A549 (cell line): Measurements from ENCODE around the gene RHBDF2. TPM values are rescaled to one million over a fixed set of nuclear protein-coding genes. Genes with fewer than 3 reads are reported as not detected.
A peak's percentile ranks its signal among the peaks of the same experiment; 100 is the strongest.

Experiments used
- ATAC-seq, 2 experiments: fragments of 200-7000 bp in 1 of 2; fragments of >200 bp in 1 of 2; cut with Nextera tagmentation in 1 of 2; cut with Tn5 transposase in 1 of 2; 3 replicates each; pipeline versions ENCODE4 v1.8.0 to v1.9.1; 2018 to 2020; ENCODE audit warnings: mild to moderate bottlenecking in 1 of 2, moderate library complexity in 1 of 2
- CTCF ChIA-PET: fragments of 300-600 bp; sonication (Branson Sonifier 250); formaldehyde crosslinking; extraction: SDS; loops from one replicate; lab custom pipeline; 2021; ENCODE audit warnings: antibody characterized with exemption, inconsistent platforms; lab: Yijun Ruan, JAX
- POLR2A ChIA-PET: fragments of 350-600 bp; formaldehyde crosslinking; extraction: SDS; loops from one replicate; lab custom pipeline; 2021; ENCODE audit warnings: antibody characterized with exemption, inconsistent platforms; lab: Yijun Ruan, JAX
- DNase-seq, 2 experiments: peaks; one replicate each; pipeline versions ENCODE4 v3.0.0 to v3.0.0-alpha.2; 2011 to 2016; ENCODE audit warnings: low read depth in 1 of 2, low spot score in 1 of 2
- FAIRE-seq: peaks from 2 replicates; lab custom pipeline; 2011; peaks lifted over from hg19 to GRCh38; lab: Jason Lieb, UNC
- H3K27ac ChIP-seq, 2 experiments: fragments of >200 bp; sonication (Bioruptor Twin); formaldehyde crosslinking; 3 replicates each; pipeline ENCODE4 v1.5.1; 2016 to 2017
- H3K4me1 ChIP-seq: fragments of >200 bp; sonication (Bioruptor Twin); formaldehyde crosslinking; 3 replicates; pipeline ENCODE4 v1.6.1; 2016
- H3K4me2 ChIP-seq: fragments of >200 bp; sonication (Bioruptor Twin); formaldehyde crosslinking; 3 replicates; pipeline ENCODE4 v1.6.1; 2016
- H3K4me3 ChIP-seq: fragments of >200 bp; sonication (Bioruptor Twin); formaldehyde crosslinking; 3 replicates; pipeline ENCODE4 v1.5.1; 2016
- H3K9me3 ChIP-seq: fragments of >200 bp; sonication (Bioruptor Twin); formaldehyde crosslinking; 3 replicates; pipeline ENCODE4 v1.6.1; 2016
- CBX2 ChIP-seq: fragments of 200-600 bp; sonication (generic); IDR thresholded peaks from 2 replicates; pipeline ENCODE4 v1.6.1; 2016; ENCODE audit warnings: low read depth, mild to moderate bottlenecking, borderline replicate concordance
- CHD2 ChIP-seq: fragments of 150-350 bp; IDR thresholded peaks from 2 replicates; pipeline ENCODE4 v1.6.1; 2014; ENCODE audit warnings: low read length; ENCODE audit not compliant: partially characterized antibody
- CTCF ChIP-seq: fragments of >200 bp; sonication (Bioruptor Twin); formaldehyde crosslinking; IDR thresholded peaks from 3 replicates; pipeline ENCODE4 v1.5.1; 2016
- E2F6 ChIP-seq: IDR thresholded peaks from 2 replicates; pipeline ENCODE4 v1.6.1; 2012; ENCODE audit warnings: low read depth, borderline replicate concordance
- FOXS1 ChIP-seq: fragments of 250-450 bp; sonication (Bioruptor Pico); IDR thresholded peaks from 2 replicates; pipeline ENCODE4 v1.5.0; 2020; ENCODE audit warnings: mild to moderate bottlenecking, moderate library complexity
- HOXA7 ChIP-seq: fragments of 250-450 bp; sonication (Bioruptor Pico); IDR thresholded peaks from 2 replicates; pipeline ENCODE4 v1.5.0; 2020; ENCODE audit warnings: mild to moderate bottlenecking, moderate library complexity
- HOXB5 ChIP-seq: fragments of 250-450 bp; sonication (Bioruptor Pico); IDR thresholded peaks from 2 replicates; pipeline ENCODE4 v1.5.0; 2020; ENCODE audit warnings: mild to moderate bottlenecking, moderate library complexity
- MAFK ChIP-seq: fragments of 450-650 bp; IDR thresholded peaks from 2 replicates; pipeline ENCODE4 v1.6.1; 2014; ENCODE audit not compliant: partially characterized antibody
- RCOR1 ChIP-seq: fragments of 150-350 bp; IDR thresholded peaks from 2 replicates; pipeline ENCODE4 v1.6.1; 2014; ENCODE audit warnings: antibody characterized with exemption, low read length, low read depth
- SREBF2 ChIP-seq: fragments of 450-650 bp; IDR thresholded peaks from 2 replicates; pipeline ENCODE4 v1.6.1; 2014; ENCODE audit warnings: mild to moderate bottlenecking, moderate library complexity
- TP53 ChIP-seq: fragments of 250-450 bp; sonication (Bioruptor Pico); IDR thresholded peaks from 2 replicates; pipeline ENCODE4 v1.5.0; 2021; ENCODE audit warnings: mild to moderate bottlenecking, moderate library complexity
- WGBS: methylation state at CpG from one replicate; pipeline ENCODE4 v1.1.6; 2017; ENCODE audit errors: missing lambda C conversion rate; 5-methylcytosine and 5-hydroxymethylcytosine counted together
- polyA plus RNA-seq, 4 experiments: library from polyadenylated mRNA; depleted of rRNA in 3 of 4; stranded (reverse); fragments of >200 nt; fragmentation: RNase III in 1 of 4; extraction: RNeasy Plus Mini Kit Qiagen cat#74134 plus additional on column Dnase treatment in 1 of 4; gene quantifications; 2 replicates in 3 of 4; 3 replicates in 1 of 4; pipeline ENCODE4 v1.2.3, GENCODE V29; 2011 to 2017

Gene RHBDF2
- polyA plus RNA-seq, 2 of the 4 experiments (the other 2 are of a cell fraction): 14.0 to 42.9 TPM

- POLR2A ChIA-PET: no interaction called here
- peaks cover 35% of the 10 kb centered on the region for H3K4me1 ChIP-seq
- ATAC-seq (no peak), FAIRE-seq (no peak), DNase-seq (no peak)
- H3K4me2 ChIP-seq: no peak overlapping the region
- CTCF ChIA-PET: interaction anchor here (0.6 to 64.5 kb wide), 9 partner anchors 8 to 118 kb away, joined by 3 to 1994 read pairs (median 4); partner anchors contain the start of genes AANAT and UBE2O
- H3K4me3 ChIP-seq: no peak overlapping the region
- no peak for TF ChIP-seq SREBF2
- no peak for TF ChIP-seq E2F6
- TF ChIP-seq FOXS1 (CRISPR knock-in tag): no peak
- TF ChIP-seq CHD2: no peak
- no peak for TF ChIP-seq CBX2
- no peak for TF ChIP-seq MAFK
- no peak for TF ChIP-seq HOXB5 (CRISPR knock-in tag)
- 89% methylated on average over 21 of the region's 21 CpGs for WGBS
- no peaks in the 10 kb centered on the region for H3K9me3 ChIP-seq
- H3K27ac ChIP-seq: peak overlapping the region in 1 of 2 experiments; percentile 62; a peak in 3 of 6 replicates
These were observed 7.6 kb downstream of the RHBDF2 start for GRCh38 chr17:76493505-76494167.

GRCh38 chr17:76492989-76493501 is 8.2 kb downstream of the RHBDF2 start:
- ChIA-PET CTCF (interaction anchor here (0.6 to 64.5 kb wide), 8 partner anchors 7 to 117 kb away, joined by 3 to 1994 read pairs (median 6); partner anchors contain the start of genes AANAT and UBE2O), POLR2A (no interaction called here)
- ATAC-seq (no peak), FAIRE-seq (no peak), DNase-seq (no peak)
- no peaks in the 10 kb centered on the region for H3K9me3 ChIP-seq
- 63% methylated on average over 15 of the region's 15 CpGs for WGBS
- peaks cover 29% of the 10 kb centered on the region for H3K4me1 ChIP-seq
- TF ChIP-seq CTCF (no peak), RCOR1 (no peak)
- no peak overlapping the region for H3K4me3 ChIP-seq
- H3K4me2 ChIP-seq: no peak overlapping the region
- peak overlapping the region in 1 of 2 experiments; percentile 62; a peak in 3 of 6 replicates for H3K27ac ChIP-seq

- DNase-seq (no peak), FAIRE-seq (no peak), ATAC-seq (peak in 1 of 2 experiments; percentile 4; a peak in 2 of 6 replicates)
- Histone ChIP-seq H3K4me1 (peaks cover 22% of the 10 kb centered on the region), H3K4me2 (no peak overlapping the region), H3K9me3 (no peaks in the 10 kb centered on the region), H3K27ac (peak overlapping the region in 1 of 2 experiments; percentile 9; a peak in 1 of 6 replicates), H3K4me3 (no peak overlapping the region)
- WGBS: 89% methylated on average over 11 of the region's 11 CpGs
- TF ChIP-seq HOXA7 (CRISPR knock-in tag) (no peak), TP53 (CRISPR knock-in tag) (no peak)
- CTCF ChIA-PET: interaction anchor here (0.6 to 64.5 kb wide), 8 partner anchors 8 to 224 kb away, joined by 3 to 1994 read pairs (median 6); partner anchors contain the start of genes AANAT and UBE2O
- POLR2A ChIA-PET: no interaction called here
These were observed 8.9 kb downstream of the RHBDF2 start for GRCh38 chr17:76492123-76492988.
